AG04449 (cell line): ENCODE measurements around the gene PPP2R5E.

Experiments used
- CTCF ChIA-PET: fragments of 350-600 bp; formaldehyde crosslinking; extraction: SDS; loops from one replicate; lab custom pipeline; 2021; ENCODE audit warnings: antibody characterized with exemption; lab: Yijun Ruan, JAX
- POLR2A ChIA-PET: fragments of 400-600, 350-600 bp; formaldehyde crosslinking; extraction: SDS; loops from one replicate; lab custom pipeline; 2020; ENCODE audit warnings: antibody characterized with exemption, inconsistent platforms; lab: Yijun Ruan, JAX
- DNase-seq: peaks from one replicate; pipeline ENCODE4 v3.0.0-alpha.2; 2010; ENCODE audit warnings: low read depth, low spot score
- H3K4me3 ChIP-seq: 2 replicates; pipeline ENCODE4 v1.5.1; 2011; ENCODE audit warnings: low read depth, mild to moderate bottlenecking, control low read depth, low read length
- CTCF ChIP-seq: IDR thresholded peaks from one replicate; pipeline ENCODE4 v1.5.1; 2011; ENCODE audit warnings: mild to moderate bottlenecking, moderate library complexity, low read length, control low read depth, inconsistent platforms; ENCODE audit not compliant: insufficient read depth; ENCODE audit errors: missing control alignments

The PPP2R5E gene

DNA sequence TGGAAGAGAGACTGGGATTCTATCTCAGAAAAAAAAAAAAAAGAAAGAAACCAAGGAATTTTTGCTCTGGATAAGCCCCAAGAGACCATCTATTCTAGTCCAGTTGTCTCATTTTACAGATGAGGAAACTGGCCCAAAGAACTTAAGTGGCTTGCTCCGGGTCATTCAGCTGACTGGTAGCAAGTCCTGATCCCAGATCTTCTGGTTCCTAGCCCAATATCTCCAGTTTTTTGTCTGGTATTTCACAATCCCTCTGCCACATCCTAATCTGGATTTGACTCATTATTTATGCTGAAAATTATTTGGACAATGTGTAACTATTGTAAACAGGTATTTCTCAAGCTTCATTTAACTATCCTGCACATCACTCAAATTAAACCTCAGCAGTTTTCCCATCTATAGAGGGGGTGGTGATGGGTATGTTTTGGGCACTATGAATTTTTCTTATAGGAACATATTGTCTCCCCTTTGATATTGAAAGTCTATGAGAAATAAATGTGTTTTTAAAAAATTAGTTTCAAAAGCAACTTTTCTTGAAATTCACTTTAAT lies 43.4 kb downstream of the PPP2R5E start:
- POLR2A ChIA-PET = interaction anchor here (1.2 kb wide), 1 partner anchor 44 kb away, joined by 4 read pairs; the partner anchor contains the start of gene PPP2R5E
- H3K4me3 ChIP-seq = no peak overlapping the region
- TF ChIP-seq CTCF = no peak
- CTCF ChIA-PET = interaction anchor here (1.8 kb wide), 1 partner anchor 14 kb away, joined by 4 read pairs; no protein-coding TSS in a partner anchor
- DNase-seq = no peak

DNA sequence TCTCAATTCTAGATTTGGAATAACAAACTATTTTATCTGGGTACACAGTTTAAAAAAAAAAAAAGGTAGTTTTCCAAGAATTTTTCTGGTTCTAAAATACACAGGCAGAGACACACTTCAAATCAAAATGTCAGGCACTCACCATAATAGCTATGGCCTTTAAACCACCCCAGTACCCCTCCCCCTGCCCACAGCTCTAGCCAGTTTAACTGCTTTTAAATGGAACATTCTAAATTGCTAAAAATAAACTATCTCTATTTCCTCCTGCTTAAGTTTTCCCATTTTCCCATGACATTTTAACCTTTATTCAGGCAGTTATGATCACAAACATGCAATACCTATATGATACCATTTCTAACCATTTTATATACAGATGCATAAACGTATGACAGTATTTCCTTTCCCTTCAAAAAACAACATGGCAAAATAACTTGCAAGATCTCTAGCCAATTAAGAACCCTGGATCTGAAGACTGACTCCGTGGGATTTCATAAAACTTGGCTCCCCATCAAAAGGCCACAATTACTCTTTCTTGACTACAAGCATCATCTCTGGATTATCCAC lies 46.3 kb downstream of the PPP2R5E start:
- POLR2A ChIA-PET = no interaction called here
- H3K4me3 ChIP-seq = no peak overlapping the region
- DNase-seq = no peak
- CTCF ChIA-PET = no interaction called here
- TF ChIP-seq CTCF = no peak

- no peak for DNase-seq
- no peak overlapping the region for H3K4me3 ChIP-seq
- ChIA-PET CTCF (interaction anchor here (1.3 to 1.8 kb wide), 4 partner anchors 10 to 53 kb away, joined by 3 to 6 read pairs (median 4); no protein-coding TSS in a partner anchor), POLR2A (interaction anchor here (0.9 kb wide), 1 partner anchor 19 kb away, joined by 3 read pairs; no protein-coding TSS in a partner anchor)
- peak; percentile 7 for TF ChIP-seq CTCF
Measured at GRCh38 chr14:63493246-63493645, 49.9 kb downstream of the PPP2R5E start.

DNA sequence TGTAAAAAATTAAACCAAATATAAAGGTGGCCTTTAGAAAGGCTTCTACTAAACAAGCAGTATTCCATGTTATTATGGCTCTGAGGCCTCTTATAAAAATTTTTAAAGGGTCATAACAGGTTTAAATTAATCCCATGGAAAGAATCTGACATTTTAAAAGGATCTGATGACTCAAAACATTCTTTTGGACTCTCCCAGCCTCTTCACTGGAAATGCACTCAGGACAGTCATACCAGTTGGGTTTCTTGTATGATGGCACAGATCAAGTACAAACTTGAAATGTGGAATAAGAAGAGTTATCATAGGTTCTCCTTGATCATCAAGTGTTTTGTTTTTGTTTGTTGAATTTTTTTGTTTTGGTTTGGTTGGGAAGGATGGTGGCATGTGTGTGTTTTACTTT lies 50.8 kb downstream of the PPP2R5E start:
- H3K4me3 ChIP-seq = no peak overlapping the region
- POLR2A ChIA-PET = no interaction called here
- TF ChIP-seq CTCF = no peak
- CTCF ChIA-PET = interaction anchor here (1.3 to 1.5 kb wide), 2 partner anchors 16 to 54 kb away, joined by 3 to 4 read pairs; no protein-coding TSS in a partner anchor
- DNase-seq = peak; percentile 72

DNA sequence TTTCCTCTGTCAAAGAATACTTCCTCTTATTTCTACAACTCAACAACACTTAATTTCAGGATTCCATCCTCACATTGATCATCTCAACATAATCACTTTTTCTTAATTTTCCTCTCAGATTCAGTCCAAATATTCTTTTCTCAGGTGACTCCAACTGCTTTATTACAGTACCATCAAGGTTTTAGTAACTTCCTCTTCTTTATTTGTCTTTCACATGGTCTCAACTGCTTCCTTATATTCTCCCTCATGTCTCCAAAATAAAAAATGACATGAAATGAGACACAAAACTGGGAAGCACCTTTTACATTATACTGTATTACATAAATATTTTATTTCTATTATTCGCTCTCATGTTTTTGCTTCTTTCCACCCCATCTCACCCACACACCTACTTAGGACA lies 55.5 kb downstream of the PPP2R5E start:
- TF ChIP-seq CTCF = no peak
- no peak overlapping the region for H3K4me3 ChIP-seq
- ChIA-PET POLR2A (no interaction called here), CTCF (interaction anchor here (0.8 kb wide), 1 partner anchor 145 kb away, joined by 3 read pairs; no protein-coding TSS in a partner anchor)
- DNase-seq = no peak

GRCh38 chr14:63486738-63487137 lies 56.4 kb downstream of the PPP2R5E start:
- CTCF ChIA-PET = interaction anchor here (0.8 to 1.2 kb wide), 2 partner anchors 9 to 146 kb away, joined by 3 to 4 read pairs; no protein-coding TSS in a partner anchor
- TF ChIP-seq CTCF = no peak
- POLR2A ChIA-PET = no interaction called here
- H3K4me3 ChIP-seq = no peak overlapping the region
- DNase-seq = no peak
